CD8-positive, alpha-beta memory T cell (primary cell): Measurements from ENCODE around the gene PTTG2. TPM values are rescaled to one million over a fixed set of nuclear protein-coding genes. Genes with fewer than 3 reads are reported as not detected.

Source experiments
- CTCF ChIA-PET: fragments of 350-600 bp; sonication (Branson Sonifier 250); formaldehyde crosslinking; loops from one replicate; lab custom pipeline; 2021; ENCODE audit warnings: antibody characterized with exemption; lab: Charles Lee
- POLR2A ChIA-PET: fragments of 350-600 bp; sonication (Branson Sonifier 250); formaldehyde crosslinking; loops from one replicate; lab custom pipeline; 2021; ENCODE audit warnings: antibody characterized with exemption; lab: Charles Lee
- DNase-seq, 5 donors: peaks; one replicate each; pipeline versions ENCODE4 v3.0.0 to v3.0.0-alpha.2; 2020 to 2022; ENCODE audit warnings: mixed read lengths in 1 of 5
- H3K27ac ChIP-seq: one replicate; pipeline ENCODE4 v1.7.0; 2013; ENCODE audit warnings: low read depth, mild to moderate bottlenecking, low read length, moderate library complexity
- H3K27me3 ChIP-seq: 2 replicates; pipeline ENCODE4 v1.7.0; 2013; ENCODE audit warnings: low read length, mild to moderate bottlenecking; ENCODE audit not compliant: insufficient read depth, poor library complexity, severe bottlenecking
- H3K36me3 ChIP-seq: 2 replicates; pipeline ENCODE4 v1.7.0; 2013; ENCODE audit warnings: mild to moderate bottlenecking, low read length, moderate library complexity; ENCODE audit not compliant: insufficient read depth
- H3K4me1 ChIP-seq: 2 replicates; pipeline ENCODE4 v1.7.0; 2013; ENCODE audit warnings: mild to moderate bottlenecking, low read length, moderate library complexity; ENCODE audit not compliant: insufficient read depth
- H3K4me3 ChIP-seq: 2 replicates; pipeline ENCODE4 v1.7.0; 2013; ENCODE audit warnings: mild to moderate bottlenecking, low read length
- H3K9me3 ChIP-seq: 2 replicates; pipeline ENCODE4 v1.7.0; 2013; ENCODE audit warnings: mild to moderate bottlenecking, low read length
- H3K27ac Mint-ChIP-seq, 8 donors: one replicate each; pipeline ENCODE4 v1.8.0; 2020 to 2021; ENCODE audit warnings: mixed read lengths in 8 of 8, mild to moderate bottlenecking in 6 of 8, inconsistent platforms in 3 of 8, moderate library complexity in 3 of 8
- H3K27me3 Mint-ChIP-seq, 2 donors: one replicate each; pipeline ENCODE4 v1.8.0; 2020 to 2021; ENCODE audit warnings: mixed read lengths in 2 of 2, mild to moderate bottlenecking in 1 of 2, moderate library complexity in 1 of 2
- H3K36me3 Mint-ChIP-seq, 3 donors: one replicate each; pipeline ENCODE4 v1.8.0; 2020 to 2021; ENCODE audit warnings: mixed read lengths in 3 of 3, inconsistent platforms in 1 of 3, mild to moderate bottlenecking in 1 of 3
- H3K4me1 Mint-ChIP-seq, 3 donors: one replicate each; pipeline ENCODE4 v1.8.0; 2020 to 2021; ENCODE audit warnings: mixed read lengths in 3 of 3, inconsistent platforms in 1 of 3, mild to moderate bottlenecking in 1 of 3
- H3K4me3 Mint-ChIP-seq, 7 donors: one replicate each; pipeline ENCODE4 v1.8.0; 2020 to 2021; ENCODE audit warnings: mixed read lengths in 7 of 7, mild to moderate bottlenecking in 6 of 7, moderate library complexity in 4 of 7, inconsistent platforms in 2 of 7
- H3K9me3 Mint-ChIP-seq, 5 donors: one replicate each; pipeline ENCODE4 v1.8.0; 2020 to 2022; ENCODE audit warnings: mixed read lengths in 5 of 5, mild to moderate bottlenecking in 3 of 5, moderate library complexity in 2 of 5, inconsistent platforms in 1 of 5
- polyA plus RNA-seq: library from polyadenylated mRNA; unstranded; fragments of 300-500 nt; fragmentation: Illumina TruSeq; gene quantifications from one replicate; pipeline ENCODE4 v1.2.3, GENCODE V29; 2021
- total RNA-seq, 2 experiments: library from RNA; stranded (reverse); gene quantifications; one replicate each; pipeline ENCODE4 v1.2.3, GENCODE V29; 2021

PTTG2 gene
- total and polyA plus RNA-seq, 3 experiments from 2014 or later, result 0.55 TPM; not detected in 2

- Histone ChIP-seq H3K9me3 (no peaks in the 10 kb centered on the region), H3K27ac (no peak overlapping the region), H3K36me3 (no peaks in the 10 kb centered on the region), H3K4me1 (peaks cover 17% of the 10 kb centered on the region), H3K4me3 (no peak overlapping the region), H3K27me3 (no peaks in the 10 kb centered on the region)
- Mint-ChIP-seq H3K27me3 (no peaks in the 10 kb centered on the region), H3K36me3 (no peaks in the 10 kb centered on the region), H3K4me3 (peak overlapping the region in 5 of 7 donors; percentile 2 to 63 (median 55)), H3K9me3 (no peaks in the 10 kb centered on the region), H3K4me1 (peaks cover 40 to 55% (median 42%) of the 10 kb centered on the region in 3 donors), H3K27ac (peak overlapping the region in 5 of 8 donors; percentile 9 to 66 (median 23))
- DNase-seq, result no peak
- CTCF ChIA-PET, result no interaction called here
- POLR2A ChIA-PET, result no interaction called here
These were observed 21.9 kb downstream of the PTTG2 start for GRCh38 chr4:37981844-37982720.

- Mint-ChIP-seq H3K36me3 (peaks cover 0 to 1% (median 1%) of the 10 kb centered on the region in 3 donors), H3K27ac (no peak overlapping the region), H3K9me3 (no peaks in the 10 kb centered on the region), H3K4me1 (peaks cover 40 to 62% (median 47%) of the 10 kb centered on the region in 3 donors), H3K4me3 (no peak overlapping the region), H3K27me3 (no peaks in the 10 kb centered on the region)
- Histone ChIP-seq H3K36me3 (no peaks in the 10 kb centered on the region), H3K4me3 (no peak overlapping the region), H3K27me3 (no peaks in the 10 kb centered on the region), H3K9me3 (no peaks in the 10 kb centered on the region), H3K27ac (no peak overlapping the region), H3K4me1 (peaks cover 17% of the 10 kb centered on the region)
- no peak for DNase-seq
- CTCF ChIA-PET, result no interaction called here
- POLR2A ChIA-PET, result no interaction called here
These were observed 22.5 kb downstream of the PTTG2 start for GRCh38 chr4:37982736-37983135.

- Mint-ChIP-seq H3K4me3 (no peak overlapping the region), H3K9me3 (no peaks in the 10 kb centered on the region), H3K4me1 (peaks cover 31 to 54% (median 37%) of the 10 kb centered on the region in 3 donors), H3K27me3 (no peaks in the 10 kb centered on the region), H3K27ac (no peak overlapping the region), H3K36me3 (peaks cover 0 to 6% (median 1%) of the 10 kb centered on the region in 3 donors)
- Histone ChIP-seq H3K9me3 (no peaks in the 10 kb centered on the region), H3K27ac (no peak overlapping the region), H3K36me3 (no peaks in the 10 kb centered on the region), H3K4me1 (peaks cover 9% of the 10 kb centered on the region), H3K4me3 (no peak overlapping the region), H3K27me3 (no peaks in the 10 kb centered on the region)
- CTCF ChIA-PET, result no interaction called here
- POLR2A ChIA-PET, result no interaction called here
- DNase-seq, result no peak
These were observed 23.8 kb downstream of the PTTG2 start for GRCh38 chr4:37983951-37984350.

DNA sequence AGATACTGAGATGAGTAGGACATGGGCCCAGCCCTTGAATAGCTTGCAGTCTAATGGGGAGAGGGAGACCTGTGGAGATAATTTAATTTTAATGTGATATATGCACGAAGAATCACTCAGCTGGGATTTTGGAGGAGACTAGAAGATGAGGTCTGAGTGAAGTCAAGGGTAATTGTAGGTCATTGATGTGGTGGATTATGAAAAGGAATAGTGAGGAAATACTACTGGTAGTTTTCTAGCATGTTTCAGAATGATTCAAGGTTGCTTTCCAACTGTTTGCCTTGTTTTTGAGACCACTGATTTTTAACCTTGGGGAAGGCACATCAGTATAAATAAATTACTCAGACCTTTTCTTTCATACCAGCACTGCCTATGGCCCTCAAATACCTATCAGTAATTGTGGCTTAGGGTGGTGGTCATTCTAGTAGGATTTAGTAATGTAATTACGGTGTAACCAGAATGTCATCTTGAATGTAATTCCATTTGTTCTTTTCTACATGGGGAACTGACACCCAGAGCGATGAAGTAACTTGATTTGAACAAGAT, 25.6 kb downstream of the PTTG2 start:
- H3K4me1 Mint-ChIP-seq, result peaks cover 24 to 41% (median 33%) of the 10 kb centered on the region in 3 donors
- no peak for DNase-seq
- Histone ChIP-seq H3K4me1 (peaks cover 9% of the 10 kb centered on the region), H3K4me3 (no peak overlapping the region), H3K27ac (no peak overlapping the region), H3K9me3 (no peaks in the 10 kb centered on the region), H3K27me3 (no peaks in the 10 kb centered on the region), H3K36me3 (no peaks in the 10 kb centered on the region)
- H3K27me3 Mint-ChIP-seq, result no peaks in the 10 kb centered on the region
- H3K27ac Mint-ChIP-seq, result no peak overlapping the region
- peaks cover 0 to 7% (median 3%) of the 10 kb centered on the region in 3 donors for H3K36me3 Mint-ChIP-seq
- no peaks in the 10 kb centered on the region for H3K9me3 Mint-ChIP-seq
- POLR2A ChIA-PET, result no interaction called here
- no peak overlapping the region for H3K4me3 Mint-ChIP-seq
- CTCF ChIA-PET, result no interaction called here

DNA sequence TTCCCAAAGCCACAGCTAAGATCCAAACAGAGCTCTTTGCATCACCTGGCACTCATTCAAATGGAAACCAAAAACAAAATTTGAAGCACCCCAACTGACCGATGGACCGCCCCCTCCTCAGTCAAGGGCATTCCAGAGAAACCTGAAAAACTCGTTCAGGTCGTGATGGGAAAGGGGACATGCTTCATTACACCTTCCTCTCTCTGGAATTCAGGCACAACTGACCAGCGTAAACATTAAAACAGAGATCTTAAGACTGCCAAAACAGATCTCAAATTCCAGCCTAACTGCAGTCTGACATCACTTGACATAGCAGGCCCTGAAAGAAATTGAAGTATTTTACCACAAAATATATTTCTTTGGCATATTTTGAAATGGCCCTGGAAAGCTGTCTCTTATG, 28.5 kb downstream of the PTTG2 start:
- ChIA-PET POLR2A (no interaction called here), CTCF (interaction anchor here (0.6 kb wide), 1 partner anchor 11 kb away, joined by 3 read pairs; no protein-coding TSS in a partner anchor)
- H3K27ac Mint-ChIP-seq, result peak overlapping the region in 1 of 8 donors; percentile 5
- H3K36me3 Mint-ChIP-seq, result peaks cover 0 to 8% (median 7%) of the 10 kb centered on the region in 3 donors
- DNase-seq, result no peak
- Histone ChIP-seq H3K9me3 (no peaks in the 10 kb centered on the region), H3K4me3 (no peak overlapping the region), H3K36me3 (no peaks in the 10 kb centered on the region), H3K27me3 (no peaks in the 10 kb centered on the region), H3K27ac (no peak overlapping the region), H3K4me1 (no peaks in the 10 kb centered on the region)
- H3K4me1 Mint-ChIP-seq, result peaks cover 12 to 28% (median 19%) of the 10 kb centered on the region in 3 donors
- H3K27me3 Mint-ChIP-seq, result peaks cover 0 to 6% of the 10 kb centered on the region in 2 donors
- H3K4me3 Mint-ChIP-seq, result no peak overlapping the region
- peaks cover 0 to 3% (median 0%) of the 10 kb centered on the region in 5 donors for H3K9me3 Mint-ChIP-seq

- H3K27me3 ChIP-seq, result no peaks in the 10 kb centered on the region
- no peaks in the 10 kb centered on the region for H3K36me3 ChIP-seq
- Mint-ChIP-seq H3K9me3 (peaks cover 0 to 3% (median 0%) of the 10 kb centered on the region in 5 donors), H3K36me3 (peaks cover 0 to 8% (median 7%) of the 10 kb centered on the region in 3 donors), H3K4me3 (no peak overlapping the region), H3K4me1 (peaks cover 16 to 36% (median 20%) of the 10 kb centered on the region in 3 donors), H3K27me3 (peaks cover 0 to 6% of the 10 kb centered on the region in 2 donors), H3K27ac (no peak overlapping the region)
- no peak for DNase-seq
- ChIA-PET POLR2A (no interaction called here), CTCF (no interaction called here)
- H3K4me1 ChIP-seq, result peaks cover 5% of the 10 kb centered on the region
- H3K27ac ChIP-seq, result no peak overlapping the region
- H3K4me3 ChIP-seq, result no peak overlapping the region
- H3K9me3 ChIP-seq, result no peaks in the 10 kb centered on the region
These were observed 29.4 kb downstream of the PTTG2 start for GRCh38 chr4:37989398-37990260.

GRCh38 chr4:37990731-37991245, 30.6 kb downstream of the PTTG2 start:
- H3K27me3 Mint-ChIP-seq, result peaks cover 0 to 6% of the 10 kb centered on the region in 2 donors
- ChIA-PET POLR2A (no interaction called here), CTCF (interaction anchor here (0.7 kb wide), 1 partner anchor 99 kb away, joined by 3 read pairs; no protein-coding TSS in a partner anchor)
- H3K9me3 Mint-ChIP-seq, result peaks cover 0 to 3% (median 0%) of the 10 kb centered on the region in 5 donors
- H3K27ac ChIP-seq, result no peak overlapping the region
- DNase-seq, result no peak
- H3K36me3 Mint-ChIP-seq, result peaks cover 0 to 8% (median 7%) of the 10 kb centered on the region in 3 donors
- H3K27ac Mint-ChIP-seq, result no peak overlapping the region
- H3K4me1 ChIP-seq, result peaks cover 5% of the 10 kb centered on the region
- peaks cover 18 to 37% (median 26%) of the 10 kb centered on the region in 3 donors for H3K4me1 Mint-ChIP-seq
- no peak overlapping the region for H3K4me3 ChIP-seq
- no peaks in the 10 kb centered on the region for H3K27me3 ChIP-seq
- H3K36me3 ChIP-seq, result no peaks in the 10 kb centered on the region
- H3K9me3 ChIP-seq, result no peaks in the 10 kb centered on the region
- no peak overlapping the region for H3K4me3 Mint-ChIP-seq
